ENCODE results near the gene DNPEP. TPM values are rescaled to one million over a fixed set of nuclear protein-coding genes. Genes with fewer than 3 reads are reported as not detected.

The DNPEP gene
- total and polyA plus RNA-seq, 2 of the 8 experiments (the other 6 are each of a cell fraction or from before 2014, with no cell fraction given), result 59.8 to 109 TPM

GRCh38 chr2:219378163-219378851, 9.4 kb downstream of the DNPEP start (continued):
- TF ChIP-seq KDM5A (IDR thresholded peaks at IDR 0.05; ENCODE audit: low read length), result no peak

All from H1 (cell line).